ENCODE measurements around the gene DMD.
"Not testable (repeated sequence)": the region's sequence is repeated elsewhere in the genome, so short reads cannot be mapped to it uniquely, and the experiment has no call there.

Gene DMD

GRCh38 chrX:31934842-31935370, 1276.4 kb downstream of the DMD start:
- DNase-seq, result no peak

GRCh38 chrX:31934015-31934414, 1277.3 kb downstream of the DMD start:
- DNase-seq, result no peak

- no peak for DNase-seq
These were observed 1278.6 kb downstream of the DMD start for GRCh38 chrX:31932769-31933168.

- not testable (repeated sequence) for DNase-seq
These were observed 1279.0 kb downstream of the DMD start for GRCh38 chrX:31932320-31932719.

DNA sequence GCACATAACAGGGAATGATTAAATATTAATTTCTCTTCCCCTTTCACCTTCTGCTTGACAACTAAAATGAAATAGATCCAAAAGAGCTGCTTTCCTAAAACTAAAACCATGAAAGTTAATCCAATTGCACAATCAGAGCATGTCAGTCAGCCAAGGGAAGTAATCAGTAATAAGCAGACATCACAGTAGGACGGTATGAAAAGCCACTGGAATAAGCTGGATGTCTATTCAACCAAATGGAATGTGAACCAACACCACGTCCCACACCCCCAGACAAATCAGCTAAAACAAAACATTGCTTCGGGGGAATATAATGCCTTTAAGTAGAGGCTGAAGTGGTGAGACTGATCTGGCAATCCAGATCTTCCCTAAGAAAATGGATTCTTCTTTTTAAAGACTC, 1280.1 kb downstream of the DMD start:
- no peak for DNase-seq

- DNase-seq, result no peak
These were observed 1282.0 kb downstream of the DMD start for GRCh38 chrX:31929366-31929765.

DNA sequence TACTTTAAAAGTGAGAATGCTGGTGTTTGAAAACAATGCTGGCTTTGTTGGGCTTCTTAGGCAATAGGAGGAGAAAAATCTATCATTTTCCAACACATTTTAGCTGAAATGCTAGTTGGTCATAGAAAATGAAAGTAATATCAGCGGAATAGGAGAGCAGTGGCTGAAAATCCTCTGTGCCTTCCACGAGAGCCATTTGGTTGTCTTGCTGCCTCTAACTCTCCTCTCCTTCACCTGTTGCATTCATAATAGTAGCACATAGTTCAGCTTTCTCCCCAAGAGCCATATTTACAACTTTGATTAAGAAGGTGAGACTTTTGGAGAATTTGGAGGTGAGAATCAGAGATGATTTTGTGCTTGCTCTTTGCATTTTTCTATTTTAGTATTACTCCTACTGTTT, 1290.1 kb downstream of the DMD start:
- no peak for DNase-seq

DNA sequence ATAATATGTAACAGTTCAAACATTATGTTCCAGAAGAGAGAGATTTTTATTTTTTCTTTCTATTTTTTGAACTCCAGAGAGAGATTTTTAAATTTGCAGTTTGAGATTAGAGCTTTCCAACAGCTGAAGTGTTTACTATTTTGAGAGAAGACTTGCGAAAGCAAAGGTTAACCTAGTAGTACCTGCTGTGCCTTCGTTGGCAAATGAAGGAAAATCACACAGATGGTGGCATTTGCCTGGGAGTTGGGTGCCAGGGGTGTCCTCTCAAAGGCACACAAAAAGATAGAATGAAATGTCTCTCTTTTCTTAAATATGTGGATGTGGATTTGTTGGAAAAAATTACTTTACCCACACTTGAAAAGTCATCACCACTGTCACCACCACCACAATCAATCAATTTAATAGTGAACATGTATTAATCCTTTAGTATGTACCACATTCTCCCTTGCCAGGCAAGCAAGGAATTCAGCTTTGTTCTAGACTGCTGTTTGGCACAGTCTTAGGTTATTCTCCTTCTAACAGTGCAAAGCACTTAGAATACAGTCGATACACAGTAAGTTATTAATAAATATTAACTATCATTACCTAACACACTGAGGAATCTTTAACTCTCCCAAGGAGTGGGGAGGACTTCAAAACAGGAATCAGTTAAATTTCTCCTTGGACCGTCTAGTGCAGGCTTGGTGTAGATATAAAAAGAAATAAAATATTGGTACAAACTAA, 1301.3 kb downstream of the DMD start:
- DNase-seq, result no peak

- no peak for DNase-seq
These were observed 1317.2 kb downstream of the DMD start for GRCh38 chrX:31894152-31894551.

- no peak for DNase-seq
These were observed 1317.8 kb downstream of the DMD start for GRCh38 chrX:31893525-31893924.

GRCh38 chrX:31889088-31889487, 1322.3 kb downstream of the DMD start:
- DNase-seq, result no peak

GRCh38 chrX:31884535-31884934, 1326.8 kb downstream of the DMD start:
- no peak for DNase-seq

DNA sequence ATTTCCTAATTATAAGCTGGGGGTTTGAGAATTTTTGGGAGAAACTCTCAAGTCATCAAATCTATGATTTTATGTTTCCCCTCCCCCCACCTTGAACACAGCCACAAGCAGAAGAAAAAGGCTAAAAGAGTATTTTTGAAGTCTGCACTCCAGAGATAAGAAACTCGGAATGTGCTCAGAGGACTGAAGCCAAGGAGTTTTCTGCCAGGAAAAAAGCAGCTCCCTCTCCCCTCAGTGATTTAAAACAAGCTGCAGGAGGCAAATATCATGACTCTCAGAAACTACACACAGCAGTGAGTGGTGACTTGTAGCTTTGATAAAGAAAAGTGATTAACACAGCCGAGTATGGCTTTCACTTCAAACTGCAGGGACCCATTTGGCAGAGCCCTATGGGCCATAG, 1339.3 kb downstream of the DMD start:
- no peak for DNase-seq

GRCh38 chrX:31870267-31870666, 1341.1 kb downstream of the DMD start:
- DNase-seq, result no peak

GRCh38 chrX:31860686-31861085, 1350.7 kb downstream of the DMD start:
- no peak for DNase-seq

DNA sequence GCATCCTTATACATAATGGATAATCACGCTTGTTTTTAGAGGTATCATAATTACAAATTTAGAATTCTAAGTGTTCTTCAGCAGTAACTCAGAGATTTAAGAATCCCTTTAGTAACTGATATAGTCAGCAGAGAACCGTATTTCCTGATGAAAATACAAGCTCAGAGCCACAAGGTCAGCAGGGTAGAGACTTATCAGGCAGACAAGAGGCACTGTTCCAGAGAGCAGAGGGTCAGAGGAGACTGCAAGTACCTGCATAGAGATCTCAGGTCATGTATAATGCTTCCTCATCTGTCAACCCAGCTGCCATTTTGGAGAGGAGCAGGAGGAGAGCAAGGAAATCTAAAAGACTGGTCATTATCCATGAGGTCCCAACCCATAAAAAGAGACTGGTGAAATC, 1352.4 kb downstream of the DMD start:
- no peak for DNase-seq

GRCh38 chrX:31854716-31855115, 1356.6 kb downstream of the DMD start:
- no peak for DNase-seq

DNA sequence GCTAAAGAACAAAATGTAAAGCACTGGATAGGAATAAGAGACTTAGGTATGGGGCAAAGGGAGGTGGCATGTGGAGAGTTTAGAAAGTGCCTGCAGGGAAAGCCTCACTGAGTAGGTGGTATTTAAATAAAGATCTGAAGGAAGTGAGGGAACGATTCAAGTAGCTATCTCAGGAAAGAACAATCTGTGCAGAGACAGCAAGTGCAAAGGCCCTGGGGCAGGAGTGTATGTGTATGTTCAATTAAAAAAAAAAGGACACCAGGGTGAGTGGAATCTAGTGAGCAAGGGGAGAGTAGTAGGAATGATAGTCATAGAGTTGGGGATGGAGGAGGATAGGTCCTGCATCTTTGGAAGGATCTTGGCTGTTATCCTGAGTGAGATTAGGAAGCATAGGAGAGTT, 1359.6 kb downstream of the DMD start:
- no peak for DNase-seq

- DNase-seq, result no peak
These were observed 1363.6 kb downstream of the DMD start for GRCh38 chrX:31847773-31848172.

DNA sequence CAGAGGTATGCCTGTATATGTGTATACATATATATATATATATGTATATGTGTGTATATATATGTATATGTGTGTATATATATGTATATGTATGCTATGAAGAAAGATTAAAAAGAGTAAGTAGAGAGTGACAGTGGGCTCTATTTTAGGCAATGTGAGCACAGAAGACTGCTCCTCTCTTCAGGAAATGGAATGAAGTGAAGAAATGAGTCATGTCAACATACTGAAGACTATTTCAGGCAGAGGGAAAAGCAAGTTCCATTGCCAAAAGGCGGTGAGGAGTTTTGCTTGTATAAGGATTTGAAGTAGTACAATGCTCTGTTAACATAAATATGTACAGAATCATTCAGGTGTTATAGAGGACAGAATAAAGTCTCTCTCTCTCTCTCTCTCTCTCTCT, 1366.3 kb downstream of the DMD start:
- DNase-seq, result no peak

- no peak for DNase-seq
These were observed 1372.7 kb downstream of the DMD start for GRCh38 chrX:31838617-31839016.

DNA sequence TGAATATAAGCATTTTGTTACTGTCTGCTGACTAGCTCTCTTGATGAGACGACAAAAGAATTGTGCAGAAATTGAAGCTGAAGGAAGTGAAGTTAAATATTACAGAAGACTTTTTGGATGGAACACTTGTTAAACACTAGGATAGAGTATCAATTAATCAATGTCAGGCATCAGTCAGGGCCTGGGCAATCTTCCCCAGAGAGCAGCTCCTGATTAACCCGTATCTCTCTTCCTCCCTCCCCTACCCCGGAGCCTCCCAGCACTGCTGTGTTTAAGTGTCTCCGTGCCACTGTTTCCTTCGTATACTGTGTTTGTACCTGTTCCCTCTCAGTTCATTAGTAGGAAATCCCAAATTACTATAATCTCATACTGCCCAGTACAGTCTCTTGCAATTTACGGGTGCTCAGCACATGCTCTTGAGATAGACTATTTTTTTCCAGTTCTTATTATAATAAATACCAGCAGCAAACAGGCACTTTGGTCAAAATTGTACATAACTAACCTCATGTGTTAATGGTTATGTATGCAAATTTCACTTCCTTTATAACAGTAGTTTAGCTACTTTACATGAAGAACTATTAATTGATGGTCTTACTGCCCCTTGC, 1373.8 kb downstream of the DMD start:
- no peak for DNase-seq

- DNase-seq, result no peak
These were observed 1374.9 kb downstream of the DMD start for GRCh38 chrX:31836479-31836878.

DNA sequence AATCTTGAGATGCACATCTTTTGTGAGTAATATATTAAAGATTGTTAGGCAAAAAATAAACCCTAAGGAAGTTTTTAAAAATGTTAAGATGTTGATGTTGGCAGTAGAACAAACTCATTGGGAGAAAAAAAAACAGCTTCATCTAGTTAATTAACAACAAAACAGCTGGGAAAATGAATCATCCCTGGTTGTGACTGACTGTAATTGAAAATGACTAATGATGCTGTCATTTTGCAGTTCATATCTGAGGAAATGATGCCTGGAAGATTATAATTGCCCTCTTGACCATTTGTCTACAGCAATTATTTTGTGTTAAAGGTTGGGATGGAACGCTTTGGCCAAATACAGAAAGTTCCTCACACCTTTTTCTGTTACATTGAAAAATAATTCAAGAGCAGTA, 1379.1 kb downstream of the DMD start:
- no peak for DNase-seq
